ENCODE results near the gene EEF2. TPM values are rescaled to one million over a fixed set of nuclear protein-coding genes. Genes with fewer than 3 reads are reported as not detected.

The EEF2 gene
- total and polyA plus RNA-seq, 2 donors (not counting 3 experiments of a cell fraction or from before 2014, with no cell fraction given), result 1,496 to 2,318 TPM

- no peaks in the 10 kb centered on the region for H3K9me3 ChIP-seq (replicated peaks; ENCODE audit: control insufficient read depth, insufficient read depth, low read length)
- H2AFZ ChIP-seq (ENCODE audit: low read depth, low read length), result no peak overlapping the region
- no peaks in the 10 kb centered on the region for H3K27me3 ChIP-seq (ENCODE audit: control insufficient read depth in 2 of 2, insufficient read depth in 2 of 2, low read length in 2 of 2)
- DNase-seq (ENCODE audit: low read depth, low spot score) (no peak), FAIRE-seq (no peak)
- no TSS peak for BruUV-seq (replicated peaks)
- dilution Hi-C loops (cut with MboI; ENCODE audit: extremely low pct_ligation_motif_present, low sequenced_read_pairs), result no loop called here
- H3K4me2 ChIP-seq (ENCODE audit: insufficient read depth, low read length), result no peak overlapping the region
- no peaks in the 10 kb centered on the region for H4K20me1 ChIP-seq (replicated peaks; ENCODE audit: control insufficient read depth, extremely low read depth, insufficient read depth, low read length)
- intact Hi-C loops (cut with micrococcal nuclease), result no loop called here
- ChIA-PET POLR2A (interaction anchor here (1.0 to 3.9 kb wide), 2 partner anchors 10 to 12 kb away, joined by 3 to 29 read pairs; partner anchors contain the start of gene DAPK3), CTCF (no interaction called here)
- H3K9ac ChIP-seq (replicated peaks; ENCODE audit: extremely low read depth, insufficient read depth, low read length), result no peak overlapping the region
- peaks cover 15% of the 10 kb centered on the region for H3K4me1 ChIP-seq (ENCODE audit: control insufficient read depth, extremely low read depth, insufficient read depth, low read length)
- peaks cover 91% of the 10 kb centered on the region for H3K79me2 ChIP-seq (ENCODE audit: control insufficient read depth, insufficient read depth, low read length)
- TF ChIP-seq JUN (IDR thresholded peaks at IDR 0.05; ENCODE audit: borderline replicate concordance, insufficient read depth, insufficient read length, low read depth) (no peak), POLR2AphosphoS5 (IDR thresholded peaks at IDR 0.05; ENCODE audit: insufficient read depth, low read depth, low read length) (peak; percentile 10)
- no peak overlapping the region for H3K27ac ChIP-seq (ENCODE audit: insufficient read depth, low read depth, low read length)
- peaks cover 56 to 79% of the 10 kb centered on the region in 2 experiments for H3K36me3 ChIP-seq (ENCODE audit: control insufficient read depth in 2 of 2, extremely low read depth in 1 of 2, insufficient read depth in 2 of 2, low read length in 2 of 2)
- H3K4me3 ChIP-seq (replicated peaks in 1 of 3; ENCODE audit: insufficient read depth in 1 of 3, low read depth in 1 of 3, low read length in 3 of 3), result no peak overlapping the region
- no peaks in the 10 kb centered on the region for H3K9me1 ChIP-seq (replicated peaks; ENCODE audit: control insufficient read depth, extremely low read depth, insufficient read depth, low read length)
Observed at GRCh38 chr19:3980353-3981251, 4.7 kb downstream of the EEF2 start.

DNA sequence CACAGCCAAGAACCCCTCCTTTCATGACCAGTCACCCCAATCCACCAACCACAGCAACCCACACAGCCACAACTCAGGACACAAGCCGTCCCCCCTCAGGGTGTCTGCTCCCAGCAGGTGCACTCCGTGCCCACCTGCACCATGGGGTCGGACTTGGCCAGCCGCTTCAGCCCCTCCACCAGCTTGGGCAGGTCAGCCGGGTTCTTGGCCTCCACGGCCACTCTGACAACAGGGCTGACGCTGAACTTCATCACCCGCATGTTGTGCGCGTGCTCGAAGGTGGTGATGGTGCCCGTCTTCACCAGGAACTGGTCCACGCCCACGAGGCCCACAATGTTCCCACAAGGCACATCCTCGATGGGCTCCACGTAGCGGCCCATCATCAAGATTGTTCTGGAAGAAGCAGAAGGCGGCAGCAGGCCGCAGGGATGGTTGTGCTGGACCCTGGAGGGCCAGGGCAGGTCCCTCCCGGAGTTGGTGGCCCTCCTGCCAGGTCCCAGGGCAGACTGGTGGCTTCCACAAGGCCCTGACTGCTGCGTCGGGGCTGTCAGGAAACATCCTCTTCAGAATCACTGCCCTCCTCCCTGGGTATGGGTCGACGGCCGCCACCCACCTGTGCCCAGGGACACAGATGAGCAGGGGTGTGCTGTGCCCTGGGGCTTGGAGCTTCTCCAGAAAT, 5.5 kb downstream of the EEF2 start:
- Histone ChIP-seq H3K9me3 (replicated peaks; ENCODE audit: control insufficient read depth, insufficient read depth, low read length) (no peaks in the 10 kb centered on the region), H2AFZ (ENCODE audit: low read depth, low read length) (no peak overlapping the region), H3K27ac (ENCODE audit: insufficient read depth, low read depth, low read length) (no peak overlapping the region), H3K9me1 (replicated peaks; ENCODE audit: control insufficient read depth, extremely low read depth, insufficient read depth, low read length) (no peaks in the 10 kb centered on the region), H3K36me3 (ENCODE audit: control insufficient read depth in 2 of 2, extremely low read depth in 1 of 2, insufficient read depth in 2 of 2, low read length in 2 of 2) (peaks cover 62 to 85% of the 10 kb centered on the region in 2 experiments), H3K27me3 (ENCODE audit: control insufficient read depth in 2 of 2, insufficient read depth in 2 of 2, low read length in 2 of 2) (no peaks in the 10 kb centered on the region), H3K9ac (replicated peaks; ENCODE audit: extremely low read depth, insufficient read depth, low read length) (no peak overlapping the region), H4K20me1 (replicated peaks; ENCODE audit: control insufficient read depth, extremely low read depth, insufficient read depth, low read length) (no peaks in the 10 kb centered on the region), H3K79me2 (ENCODE audit: control insufficient read depth, insufficient read depth, low read length) (peaks cover 93% of the 10 kb centered on the region), H3K4me1 (ENCODE audit: control insufficient read depth, extremely low read depth, insufficient read depth, low read length) (peaks cover 13% of the 10 kb centered on the region), H3K4me2 (ENCODE audit: insufficient read depth, low read length) (no peak overlapping the region), H3K4me3 (replicated peaks in 1 of 3; ENCODE audit: insufficient read depth in 1 of 3, low read depth in 1 of 3, low read length in 3 of 3) (no peak overlapping the region)
- FAIRE-seq (no peak), DNase-seq (ENCODE audit: low read depth, low spot score) (no peak)
- BruUV-seq (replicated peaks), result no TSS peak
- CTCF ChIA-PET, result interaction anchor here (0.9 kb wide), 1 partner anchor 8 kb away, joined by 7 read pairs; no protein-coding TSS in a partner anchor
- POLR2A ChIA-PET, result interaction anchor here (1.0 to 3.9 kb wide), 3 partner anchors 8 to 11 kb away, joined by 3 to 29 read pairs (median 4); partner anchors contain the start of gene DAPK3
- dilution Hi-C loops (cut with MboI; ENCODE audit: extremely low pct_ligation_motif_present, low sequenced_read_pairs), result no loop called here
- TF ChIP-seq POLR2AphosphoS5 (IDR thresholded peaks at IDR 0.05; ENCODE audit: insufficient read depth, low read depth, low read length) (peak; percentile 17), CTCF (IDR thresholded peaks at IDR 0.05; ENCODE audit: extremely low read depth in 1 of 2, insufficient read depth in 1 of 2, low read depth in 1 of 2, low read length in 2 of 2) (no peak)
- intact Hi-C loops (cut with micrococcal nuclease), result no loop called here
